Gastrocnemius medialis (tissue), 4 donors: ENCODE results near the gene ORC3. TPM values are rescaled to one million over a fixed set of nuclear protein-coding genes. Genes with fewer than 3 reads are reported as not detected.
"Not testable (repeated sequence)": the region's sequence is repeated elsewhere in the genome, so short reads cannot be mapped to it uniquely, and the experiment has no call there.

ENCODE experiments used
- ATAC-seq, 2 donors: fragments of 150-250 bp; one replicate each; pipeline ENCODE4 v1.9.1; 2016
- DNase-seq, 2 donors: peaks; one replicate each; pipeline ENCODE4 v3.0.0-alpha.2; 2019
- H3K27ac ChIP-seq, 4 donors: fragments of 200-600 bp; sonication (generic); 1 replicate in 1 of 4; 2 replicates in 3 of 4; pipeline ENCODE4 v1.5.1; 2016 to 2018; ENCODE audit warnings: mild to moderate bottlenecking in 2 of 4, moderate library complexity in 1 of 4
- H3K27me3 ChIP-seq, 3 donors: fragments of 200-600 bp; sonication (generic) in 2 of 3; 1 replicate in 1 of 3; 2 replicates in 2 of 3; pipeline versions ENCODE4 v1.5.1 to v1.6.0; 2016 to 2019; ENCODE audit warnings: mild to moderate bottlenecking in 1 of 3, moderate library complexity in 1 of 3
- H3K36me3 ChIP-seq, 2 donors: fragments of 200-600 bp; sonication (generic) in 1 of 2; one replicate each; pipeline ENCODE4 v1.5.1; 2017 to 2018
- H3K4me1 ChIP-seq, 2 donors: fragments of 200-600 bp; sonication (generic) in 1 of 2; one replicate each; pipeline ENCODE4 v1.5.1; 2016 to 2017; ENCODE audit warnings: mild to moderate bottlenecking in 2 of 2
- H3K4me3 ChIP-seq, 4 donors: fragments of 200-600 bp; sonication (generic) in 3 of 4; 1 replicate in 1 of 4; 2 replicates in 3 of 4; pipeline ENCODE4 v1.5.1; 2016 to 2019; ENCODE audit warnings: mild to moderate bottlenecking in 2 of 4
- H3K9me3 ChIP-seq, 3 donors: fragments of 200-600 bp; sonication (generic) in 2 of 3; 1 replicate in 1 of 3; 2 replicates in 2 of 3; pipeline ENCODE4 v1.5.1; 2016 to 2019
- POLR2A ChIP-seq, 2 donors: fragments of 450-650 bp; IDR thresholded peaks; one replicate each; pipeline ENCODE4 v1.6.1; 2017; ENCODE audit warnings: antibody characterized with exemption in 2 of 2, mild to moderate bottlenecking in 2 of 2, moderate library complexity in 2 of 2
- in situ Hi-C, 4 donors: fragments of 200-750 bp; cut with MboI; loops; one replicate each; pipeline versions ENCODE4 v1.15.0 to v1.8.0; 2017; ENCODE audit warnings: low sequenced_read_pairs in 4 of 4
- intact Hi-C: fragments of 100-400 bp; cut with DNase I; formaldehyde crosslinking; loops from one replicate; pipeline ENCODE4 v1.15.1; 2023; ENCODE audit warnings: low total_unique reads
- total RNA-seq, 4 donors: library from RNA; depleted of rRNA; stranded (reverse); fragments of >200 nt; gene quantifications; one replicate each; pipeline versions ENCODE4 v1.1.0 to v1.2.3, GENCODE V29; 2016
- TF ChIP-seq, protein P1 (sequence below), 5 experiments: fragments of 450-650 bp in 3 of 5; fragments of 200-600 bp in 2 of 5; sonication (generic) in 2 of 5; IDR thresholded peaks in 4 of 5; conservative IDR thresholded peaks in 1 of 5; 1 replicate in 4 of 5; 2 replicates in 1 of 5; pipeline ENCODE4 v1.5.1; 2016 to 2019; ENCODE audit warnings: antibody characterized with exemption in 5 of 5, mild to moderate bottlenecking in 3 of 5, moderate library complexity in 3 of 5

Gene ORC3
- total RNA-seq, 4 donors from 2014 or later = 18.6 to 28.5 (median 22.6) TPM

GRCh38 chr6:87675004-87675681 is 85.2 kb downstream of the ORC3 start:
- intact Hi-C loops (no loop called here), in situ Hi-C loops (no loop called here)
- no peak for ATAC-seq
- DNase-seq = no peak
- TF ChIP-seq POLR2A (IDR thresholded peaks at IDR 0.05) = no peak
- Histone ChIP-seq H3K4me1 (peaks cover 46 to 55% of the 10 kb centered on the region in 2 donors), H3K27ac (peak overlapping the region; percentile 83 to 99 (median 84)), H3K36me3 (peaks cover 0 to 49% of the 10 kb centered on the region in 2 donors), H3K9me3 (no peaks in the 10 kb centered on the region), H3K4me3 (no peak overlapping the region), H3K27me3 (no peaks in the 10 kb centered on the region)

DNA sequence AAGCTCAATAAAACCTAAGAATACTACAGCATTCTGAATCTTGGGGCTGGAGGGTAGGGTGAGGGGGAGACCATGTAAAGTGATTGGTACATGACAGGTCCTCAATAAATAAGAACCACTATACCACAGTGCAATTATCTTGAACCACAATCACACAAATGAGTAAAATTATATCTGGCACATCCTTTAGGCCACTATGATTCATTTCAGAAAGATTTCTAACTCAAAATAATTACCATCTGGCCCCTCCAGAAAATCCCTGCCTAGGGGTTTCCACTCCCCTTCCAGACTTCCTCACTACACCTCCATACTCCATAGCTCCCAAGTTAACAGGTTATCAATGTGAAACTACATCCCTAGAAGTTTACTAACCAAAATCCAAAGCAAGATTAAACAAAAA is 92.4 kb downstream of the ORC3 start:
- ATAC-seq = no peak
- H3K27ac ChIP-seq = peak overlapping the region; percentile 53 to 99 (median 94)
- peaks cover 0 to 18% of the 10 kb centered on the region in 2 donors for H3K36me3 ChIP-seq
- in situ Hi-C loops = no loop called here
- H3K9me3 ChIP-seq = no peaks in the 10 kb centered on the region
- H3K4me1 ChIP-seq = peaks cover 62 to 72% of the 10 kb centered on the region in 2 donors
- DNase-seq = no peak
- TF ChIP-seq POLR2A (IDR thresholded peaks at IDR 0.05) = no peak
- TF ChIP-seq, protein P1, sequence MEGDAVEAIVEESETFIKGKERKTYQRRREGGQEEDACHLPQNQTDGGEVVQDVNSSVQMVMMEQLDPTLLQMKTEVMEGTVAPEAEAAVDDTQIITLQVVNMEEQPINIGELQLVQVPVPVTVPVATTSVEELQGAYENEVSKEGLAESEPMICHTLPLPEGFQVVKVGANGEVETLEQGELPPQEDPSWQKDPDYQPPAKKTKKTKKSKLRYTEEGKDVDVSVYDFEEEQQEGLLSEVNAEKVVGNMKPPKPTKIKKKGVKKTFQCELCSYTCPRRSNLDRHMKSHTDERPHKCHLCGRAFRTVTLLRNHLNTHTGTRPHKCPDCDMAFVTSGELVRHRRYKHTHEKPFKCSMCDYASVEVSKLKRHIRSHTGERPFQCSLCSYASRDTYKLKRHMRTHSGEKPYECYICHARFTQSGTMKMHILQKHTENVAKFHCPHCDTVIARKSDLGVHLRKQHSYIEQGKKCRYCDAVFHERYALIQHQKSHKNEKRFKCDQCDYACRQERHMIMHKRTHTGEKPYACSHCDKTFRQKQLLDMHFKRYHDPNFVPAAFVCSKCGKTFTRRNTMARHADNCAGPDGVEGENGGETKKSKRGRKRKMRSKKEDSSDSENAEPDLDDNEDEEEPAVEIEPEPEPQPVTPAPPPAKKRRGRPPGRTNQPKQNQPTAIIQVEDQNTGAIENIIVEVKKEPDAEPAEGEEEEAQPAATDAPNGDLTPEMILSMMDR (IDR thresholded peaks at IDR 0.05 in 4 of 5, conservative IDR thresholded peaks at IDR 0.05 in 1 of 5) = no peak
- intact Hi-C loops = no loop called here
- no peak overlapping the region for H3K4me3 ChIP-seq
- no peaks in the 10 kb centered on the region for H3K27me3 ChIP-seq

GRCh38 chr6:87683890-87684289 is 94.0 kb downstream of the ORC3 start:
- Histone ChIP-seq H3K27ac (peak overlapping the region in 3 of 4 donors; percentile 94 to 99 (median 95)), H3K4me1 (peaks cover 76 to 84% of the 10 kb centered on the region in 2 donors), H3K36me3 (peaks cover 0 to 2% of the 10 kb centered on the region in 2 donors), H3K4me3 (no peak overlapping the region), H3K27me3 (no peaks in the 10 kb centered on the region), H3K9me3 (no peaks in the 10 kb centered on the region)
- in situ Hi-C loops (no loop called here), intact Hi-C loops (no loop called here)
- DNase-seq (no peak), ATAC-seq (no peak)
- TF ChIP-seq, protein P1 (IDR thresholded peaks at IDR 0.05 in 4 of 5, conservative IDR thresholded peaks at IDR 0.05 in 1 of 5) = no peak
- no peak for TF ChIP-seq POLR2A (IDR thresholded peaks at IDR 0.05)

GRCh38 chr6:87684895-87685654 is 95.1 kb downstream of the ORC3 start:
- Histone ChIP-seq H3K9me3 (no peaks in the 10 kb centered on the region), H3K36me3 (no peaks in the 10 kb centered on the region), H3K27me3 (no peaks in the 10 kb centered on the region), H3K27ac (peak overlapping the region; percentile 84 to 99 (median 94)), H3K4me3 (no peak overlapping the region), H3K4me1 (peaks cover 83 to 91% of the 10 kb centered on the region in 2 donors)
- intact Hi-C loops = no loop called here
- DNase-seq (no peak), ATAC-seq (peak; percentile 66)
- in situ Hi-C loops = no loop called here
- TF ChIP-seq, protein P1 (IDR thresholded peaks at IDR 0.05 in 4 of 5, conservative IDR thresholded peaks at IDR 0.05 in 1 of 5) = no peak
- TF ChIP-seq POLR2A (IDR thresholded peaks at IDR 0.05) = no peak

- in situ Hi-C loops, DNase-seq, intact Hi-C loops, H3K27me3 ChIP-seq, H3K4me3 ChIP-seq, H3K9me3 ChIP-seq, ATAC-seq, H3K36me3 ChIP-seq: not testable (repeated sequence)
- TF ChIP-seq, protein P1 (IDR thresholded peaks at IDR 0.05 in 4 of 5, conservative IDR thresholded peaks at IDR 0.05 in 1 of 5) = peak in 1 of 5 experiments; percentile 9
- H3K4me1 ChIP-seq = peaks cover 87 to 93% of the 10 kb centered on the region in 2 donors
- peak overlapping the region; percentile 84 to 99 (median 94) for H3K27ac ChIP-seq
Measured at GRCh38 chr6:87686636-87687205, 96.8 kb downstream of the ORC3 start.
